ENCODE data around the gene HES2. TPM values are rescaled to one million over a fixed set of nuclear protein-coding genes. Genes with fewer than 3 reads are reported as not detected.
"Not testable (repeated sequence)": the region's sequence is repeated elsewhere in the genome, so short reads cannot be mapped to it uniquely, and the experiment has no call there.

The HES2 gene
- total and polyA plus RNA-seq, 2 experiments from 2014 or later: not detected

- H3K4me3 ChIP-seq: no peak overlapping the region
- H3K27ac ChIP-seq: no peak overlapping the region
- H3K4me1 ChIP-seq (ENCODE audit: low read depth): no peaks in the 10 kb centered on the region
- TF ChIP-seq CTCF (IDR thresholded peaks at IDR 0.05; ENCODE audit: low read depth, low read length): no peak
- no peaks in the 10 kb centered on the region for H3K27me3 ChIP-seq
- DNase-seq (ENCODE audit: low read depth in 1 of 2, low spot score in 1 of 2): no peak
- no peaks in the 10 kb centered on the region for H3K36me3 ChIP-seq
- H3K9me3 ChIP-seq (ENCODE audit: low read depth): no peaks in the 10 kb centered on the region
Observed at GRCh38 chr1:6370006-6370405, 49.7 kb downstream of the HES2 start.

GRCh38 chr1:6367381-6368012, 52.2 kb downstream of the HES2 start:
- Histone ChIP-seq H3K27me3 (no peaks in the 10 kb centered on the region), H3K36me3 (no peaks in the 10 kb centered on the region), H3K9me3 (ENCODE audit: low read depth) (no peaks in the 10 kb centered on the region), H3K4me3 (no peak overlapping the region), H3K4me1 (ENCODE audit: low read depth) (no peaks in the 10 kb centered on the region), H3K27ac (no peak overlapping the region)
- no peak for TF ChIP-seq CTCF (IDR thresholded peaks at IDR 0.05; ENCODE audit: low read depth, low read length)
- DNase-seq (ENCODE audit: low read depth in 1 of 2, low spot score in 1 of 2): no peak

GRCh38 chr1:6365047-6365446, 54.7 kb downstream of the HES2 start:
- Histone ChIP-seq H3K36me3 (no peaks in the 10 kb centered on the region), H3K4me3 (no peak overlapping the region), H3K27me3 (no peaks in the 10 kb centered on the region), H3K9me3 (ENCODE audit: low read depth) (no peaks in the 10 kb centered on the region), H3K27ac (no peak overlapping the region), H3K4me1 (ENCODE audit: low read depth) (peaks cover under 1% of the 10 kb centered on the region)
- DNase-seq (ENCODE audit: low read depth in 1 of 2, low spot score in 1 of 2): no peak
- TF ChIP-seq CTCF (IDR thresholded peaks at IDR 0.05; ENCODE audit: low read depth, low read length): no peak

GRCh38 chr1:6363085-6363884, 56.4 kb downstream of the HES2 start:
- DNase-seq (ENCODE audit: low read depth in 1 of 2, low spot score in 1 of 2): peak; percentile 50 to 79
- not testable (repeated sequence) for H3K4me3 ChIP-seq; H3K9me3 ChIP-seq (ENCODE audit: low read depth); H3K27me3 ChIP-seq; H3K27ac ChIP-seq; H3K36me3 ChIP-seq
- peaks cover 16% of the 10 kb centered on the region for H3K4me1 ChIP-seq (ENCODE audit: low read depth)
- peak; percentile 57 for TF ChIP-seq CTCF (IDR thresholded peaks at IDR 0.05; ENCODE audit: low read depth, low read length)

Other genes with a start within 250 kb of the HES2 start
- 0.11 and 0.24 TPM in 2 replicates for gene CHD5, start 239.6 kb downstream of the HES2 start, total RNA-seq
- 0.11 TPM in 1 of 2 replicates, not detected in the other for gene CHD5, start 239.6 kb downstream of the HES2 start, polyA plus RNA-seq
- 101 and 132 TPM in 2 replicates for gene RPL22, start 220.3 kb downstream of the HES2 start, total RNA-seq
- gene RPL22, start 220.3 kb downstream of the HES2 start, polyA plus RNA-seq: 123 and 130 TPM in 2 replicates
- gene RNF207, start 213.8 kb downstream of the HES2 start, total RNA-seq: 198 and 273 TPM in 2 replicates
- 166 and 180 TPM in 2 replicates for gene RNF207, start 213.8 kb downstream of the HES2 start, polyA plus RNA-seq
- 45.4 and 72.2 TPM in 2 replicates for gene ICMT, start 184.0 kb downstream of the HES2 start, total RNA-seq
- gene ICMT, start 184.0 kb downstream of the HES2 start, polyA plus RNA-seq: 40.6 and 54.3 TPM in 2 replicates
- not detected in 2 replicates for gene HES3, start 175.7 kb downstream of the HES2 start, total RNA-seq
- gene HES3, start 175.7 kb downstream of the HES2 start, polyA plus RNA-seq: not detected in 2 replicates
- 22.7 and 32.7 TPM in 2 replicates for gene GPR153, start 158.8 kb downstream of the HES2 start, total RNA-seq
- 21.0 and 30.3 TPM in 2 replicates for gene GPR153, start 158.8 kb downstream of the HES2 start, polyA plus RNA-seq
- gene ACOT7, start 26.2 kb downstream of the HES2 start, total RNA-seq: 11.8 and 24.2 TPM in 2 replicates
- gene ACOT7, start 26.2 kb downstream of the HES2 start, polyA plus RNA-seq: 22.3 and 51.2 TPM in 2 replicates
- gene ESPN, start 4.9 kb upstream of the HES2 start, total RNA-seq: 9.7 and 18.1 TPM in 2 replicates
- gene ESPN, start 4.9 kb upstream of the HES2 start, polyA plus RNA-seq: 8.0 and 9.7 TPM in 2 replicates
- gene TNFRSF25, start 46.3 kb upstream of the HES2 start, total RNA-seq: 24.4 and 31.4 TPM in 2 replicates
- 11.3 and 11.8 TPM in 2 replicates for gene TNFRSF25, start 46.3 kb upstream of the HES2 start, polyA plus RNA-seq
- 21.8 and 34.8 TPM in 2 replicates for gene PLEKHG5, start 71.7 kb upstream of the HES2 start, total RNA-seq
- 9.6 and 18.7 TPM in 2 replicates for gene PLEKHG5, start 71.7 kb upstream of the HES2 start, polyA plus RNA-seq
- 22.4 and 33.2 TPM in 2 replicates for gene NOL9, start 134.6 kb upstream of the HES2 start, total RNA-seq
- gene NOL9, start 134.6 kb upstream of the HES2 start, polyA plus RNA-seq: 12.9 and 16.7 TPM in 2 replicates
- gene TAS1R1, start 135.4 kb upstream of the HES2 start, total RNA-seq: not detected in 2 replicates
- gene TAS1R1, start 135.4 kb upstream of the HES2 start, polyA plus RNA-seq: 0.17 TPM in 1 of 2 replicates, not detected in the other
- gene ZBTB48, start 160.1 kb upstream of the HES2 start, total RNA-seq: 38.5 and 46.3 TPM in 2 replicates
- 22.4 and 28.8 TPM in 2 replicates for gene ZBTB48, start 160.1 kb upstream of the HES2 start, polyA plus RNA-seq
- gene KLHL21, start 182.9 kb upstream of the HES2 start, total RNA-seq: 62.7 and 90.5 TPM in 2 replicates
- gene KLHL21, start 182.9 kb upstream of the HES2 start, polyA plus RNA-seq: 37.3 and 40.6 TPM in 2 replicates
- gene PHF13, start 193.8 kb upstream of the HES2 start, total RNA-seq: 20.6 and 31.6 TPM in 2 replicates
- gene PHF13, start 193.8 kb upstream of the HES2 start, polyA plus RNA-seq: 16.8 and 25.9 TPM in 2 replicates
- 46.0 and 55.5 TPM in 2 replicates for gene THAP3, start 204.9 kb upstream of the HES2 start, total RNA-seq
- gene THAP3, start 204.9 kb upstream of the HES2 start, polyA plus RNA-seq: 35.1 and 43.7 TPM in 2 replicates